MM.1S (cell line): ENCODE results near the gene HOXC11.

Experiments
- CTCF ChIP-seq: fragments of 300-600 bp; sonication (generic); IDR thresholded peaks from 2 replicates; pipeline ENCODE4 v1.5.1; 2016; ENCODE audit warnings: antibody characterized with exemption, low read length, mixed read lengths
- EZH2 ChIP-seq: fragments of 300-600 bp; sonication (generic); optimal IDR thresholded peaks from 2 replicates; pipeline ENCODE3; 2017; ENCODE audit warnings: low read depth, mild to moderate bottlenecking, antibody characterized with exemption, low read length, mixed read lengths

GRCh38 chr12:53994264-53995001 lies 21.5 kb downstream of the HOXC11 start:
- no peak for TF ChIP-seq CTCF
- no peak for TF ChIP-seq EZH2
